ENCODE results near the gene MYO19.

MYO19 gene

DNA sequence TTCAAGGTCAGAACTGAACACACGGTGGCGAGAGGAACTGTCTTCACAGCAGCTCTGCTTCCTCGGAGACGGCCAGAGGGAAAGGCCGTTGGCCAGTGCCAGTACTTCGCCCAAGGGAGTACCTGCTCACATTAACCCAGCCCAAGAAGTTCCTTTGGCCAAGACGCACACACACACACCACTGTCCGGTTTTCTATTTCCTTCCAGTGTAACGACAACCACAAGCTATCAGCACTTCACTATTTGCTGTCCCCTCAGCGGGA, 9.3 kb upstream of the MYO19 start (continued):
- TF ChIP-seq, protein P1, sequence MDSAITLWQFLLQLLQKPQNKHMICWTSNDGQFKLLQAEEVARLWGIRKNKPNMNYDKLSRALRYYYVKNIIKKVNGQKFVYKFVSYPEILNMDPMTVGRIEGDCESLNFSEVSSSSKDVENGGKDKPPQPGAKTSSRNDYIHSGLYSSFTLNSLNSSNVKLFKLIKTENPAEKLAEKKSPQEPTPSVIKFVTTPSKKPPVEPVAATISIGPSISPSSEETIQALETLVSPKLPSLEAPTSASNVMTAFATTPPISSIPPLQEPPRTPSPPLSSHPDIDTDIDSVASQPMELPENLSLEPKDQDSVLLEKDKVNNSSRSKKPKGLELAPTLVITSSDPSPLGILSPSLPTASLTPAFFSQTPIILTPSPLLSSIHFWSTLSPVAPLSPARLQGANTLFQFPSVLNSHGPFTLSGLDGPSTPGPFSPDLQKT (IDR thresholded peaks at IDR 0.05; ENCODE audit: borderline replicate concordance, low read depth, low read length) = no peak
- TF ChIP-seq ZIC2 (tag by site-specific recombination; IDR thresholded peaks at IDR 0.05) = peak; percentile 51; the same call in 1 of the 2 replicates

DNA sequence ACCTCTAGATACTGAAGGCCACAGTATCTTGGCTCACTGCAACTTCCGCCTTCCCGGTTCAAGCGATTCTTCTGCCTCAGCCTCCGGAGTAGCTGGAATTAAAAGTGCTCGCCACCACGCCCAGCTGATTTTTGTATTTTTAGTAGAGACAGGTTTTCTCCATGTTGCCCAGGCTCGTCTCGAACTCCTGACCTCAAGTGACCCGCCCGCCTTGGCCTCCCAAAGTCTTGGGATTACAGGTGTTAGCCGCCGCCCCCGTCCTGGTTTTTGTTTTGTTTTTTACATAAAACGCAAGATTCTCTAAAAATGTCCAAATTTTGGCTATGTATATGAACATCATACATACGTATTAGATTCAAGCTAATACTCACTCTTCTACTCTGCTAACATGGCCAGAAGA, 8.1 kb upstream of the MYO19 start:
- ChIA-PET POLR2A (interaction anchor here (0.9 kb wide), 1 partner anchor 9 kb away, joined by 4 read pairs; no protein-coding TSS in a partner anchor), CTCF (interaction anchor here (2.9 kb wide), 1 partner anchor 9 kb away, joined by 15 read pairs; the partner anchor contains the start of genes MYO19 and PIGW)
- Histone ChIP-seq H3K4me1 (ENCODE audit: control insufficient read depth, insufficient read depth, low read length) (peaks cover 7% of the 10 kb centered on the region), H3K36me3 (ENCODE audit: control insufficient read depth in 2 of 2, insufficient read depth in 1 of 2, low read length in 2 of 2) (peaks cover 12 to 24% of the 10 kb centered on the region in 2 experiments), H3K9me3 (ENCODE audit: control insufficient read depth, insufficient read depth, low read depth, low read length) (no peaks in the 10 kb centered on the region), H3K4me3 (ENCODE audit: low read depth, low read length) (no peak overlapping the region), H3K27ac (ENCODE audit: extremely low read depth, low read depth, low read length) (no peak overlapping the region)
- TF ChIP-seq ZNF621 (tag by site-specific recombination; IDR thresholded peaks at IDR 0.05) (no peak), ZNF10 (tag by site-specific recombination; IDR thresholded peaks at IDR 0.05) (no peak), GFI1B (tag by site-specific recombination; IDR thresholded peaks at IDR 0.05) (no peak)

DNA sequence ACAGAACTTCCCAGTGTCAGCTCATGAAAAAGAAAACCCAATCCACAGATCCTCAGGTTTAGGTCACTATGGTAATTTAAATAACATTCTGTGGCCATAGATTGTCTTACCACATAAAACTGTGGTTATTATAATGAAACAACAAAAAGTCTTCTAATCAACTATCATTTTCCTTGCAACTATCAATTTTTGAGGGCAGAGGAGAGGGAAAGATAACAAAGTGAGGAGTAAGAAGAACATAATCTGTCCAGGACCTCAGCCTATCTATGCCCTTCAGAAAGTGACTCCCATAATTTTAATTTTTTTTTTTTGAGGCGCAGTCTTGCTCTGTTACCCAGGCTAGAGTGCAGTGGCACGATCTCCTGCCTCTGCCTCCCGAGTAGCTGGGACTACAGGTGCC, 6.0 kb upstream of the MYO19 start:
- ChIA-PET POLR2A (interaction anchor here (0.7 kb wide), 1 partner anchor 93 kb away, joined by 4 read pairs; no protein-coding TSS in a partner anchor), CTCF (no interaction called here)
- no peak for TF ChIP-seq ZNF10 (tag by site-specific recombination; IDR thresholded peaks at IDR 0.05)
- no peak for TF ChIP-seq REPIN1 (tag by site-specific recombination; IDR thresholded peaks at IDR 0.05; ENCODE audit: low read depth)
- TF ChIP-seq ZNF792 (tag by site-specific recombination; IDR thresholded peaks at IDR 0.05) = no peak
- no peak for TF ChIP-seq ZNF366 (tag by site-specific recombination; conservative IDR thresholded peaks at IDR 0.05)
- TF ChIP-seq, protein P2, sequence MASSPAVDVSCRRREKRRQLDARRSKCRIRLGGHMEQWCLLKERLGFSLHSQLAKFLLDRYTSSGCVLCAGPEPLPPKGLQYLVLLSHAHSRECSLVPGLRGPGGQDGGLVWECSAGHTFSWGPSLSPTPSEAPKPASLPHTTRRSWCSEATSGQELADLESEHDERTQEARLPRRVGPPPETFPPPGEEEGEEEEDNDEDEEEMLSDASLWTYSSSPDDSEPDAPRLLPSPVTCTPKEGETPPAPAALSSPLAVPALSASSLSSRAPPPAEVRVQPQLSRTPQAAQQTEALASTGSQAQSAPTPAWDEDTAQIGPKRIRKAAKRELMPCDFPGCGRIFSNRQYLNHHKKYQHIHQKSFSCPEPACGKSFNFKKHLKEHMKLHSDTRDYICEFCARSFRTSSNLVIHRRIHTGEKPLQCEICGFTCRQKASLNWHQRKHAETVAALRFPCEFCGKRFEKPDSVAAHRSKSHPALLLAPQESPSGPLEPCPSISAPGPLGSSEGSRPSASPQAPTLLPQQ (tag by site-specific recombination; IDR thresholded peaks at IDR 0.05) = no peak
- no peak for TF ChIP-seq ZBTB17 (tag by site-specific recombination; IDR thresholded peaks at IDR 0.05)
- TF ChIP-seq MYNN (tag by site-specific recombination; IDR thresholded peaks at IDR 0.05; ENCODE audit: borderline replicate concordance) = no peak
- no peak for TF ChIP-seq GLI4 (tag by site-specific recombination; IDR thresholded peaks at IDR 0.05)
- no peak for TF ChIP-seq ZNF140 (tag by site-specific recombination; IDR thresholded peaks at IDR 0.05)
- TF ChIP-seq ZNF791 (tag by site-specific recombination; IDR thresholded peaks at IDR 0.05) = no peak
- TF ChIP-seq, protein P3, sequence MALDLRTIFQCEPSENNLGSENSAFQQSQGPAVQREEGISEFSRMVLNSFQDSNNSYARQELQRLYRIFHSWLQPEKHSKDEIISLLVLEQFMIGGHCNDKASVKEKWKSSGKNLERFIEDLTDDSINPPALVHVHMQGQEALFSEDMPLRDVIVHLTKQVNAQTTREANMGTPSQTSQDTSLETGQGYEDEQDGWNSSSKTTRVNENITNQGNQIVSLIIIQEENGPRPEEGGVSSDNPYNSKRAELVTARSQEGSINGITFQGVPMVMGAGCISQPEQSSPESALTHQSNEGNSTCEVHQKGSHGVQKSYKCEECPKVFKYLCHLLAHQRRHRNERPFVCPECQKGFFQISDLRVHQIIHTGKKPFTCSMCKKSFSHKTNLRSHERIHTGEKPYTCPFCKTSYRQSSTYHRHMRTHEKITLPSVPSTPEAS (tag by site-specific recombination; IDR thresholded peaks at IDR 0.05) = no peak
- Histone ChIP-seq H3K9me3 (ENCODE audit: control insufficient read depth, insufficient read depth, low read depth, low read length) (no peaks in the 10 kb centered on the region), H3K4me1 (ENCODE audit: control insufficient read depth, insufficient read depth, low read length) (no peaks in the 10 kb centered on the region), H3K36me3 (ENCODE audit: control insufficient read depth in 2 of 2, insufficient read depth in 1 of 2, low read length in 2 of 2) (peaks cover 20 to 27% of the 10 kb centered on the region in 2 experiments), H3K27ac (ENCODE audit: extremely low read depth, low read depth, low read length) (no peak overlapping the region), H3K4me3 (ENCODE audit: low read depth, low read length) (no peak overlapping the region)

DNA sequence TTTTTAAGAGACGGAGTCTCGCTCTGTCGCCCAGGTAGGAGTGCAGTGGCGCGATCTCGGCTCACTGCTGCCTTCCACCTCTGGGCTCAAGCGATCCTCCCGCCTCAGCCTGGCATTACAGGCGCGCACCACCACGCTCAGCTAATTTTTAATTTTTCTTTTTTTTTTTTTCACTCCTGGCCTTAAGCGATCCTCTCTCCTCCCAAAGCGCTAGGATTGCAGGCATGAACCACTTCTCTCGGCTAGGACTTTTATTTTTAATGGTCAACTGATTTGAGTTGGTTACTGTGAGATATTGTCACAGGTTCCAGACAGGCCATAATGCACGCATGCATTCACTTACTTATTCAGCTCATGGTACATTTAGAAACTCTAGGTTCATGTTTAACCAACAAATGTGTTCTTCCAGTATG, 1.0 kb upstream of the MYO19 start:
- ChIA-PET CTCF (interaction anchor here (0.6 to 1.6 kb wide), 5 partner anchors 15 to 559 kb away, joined by 3 to 4 read pairs (median 3); partner anchors contain the start of gene MRM1), POLR2A (interaction anchor here (0.6 to 4.5 kb wide), 7 partner anchors 10 to 67 kb away, joined by 3 to 81 read pairs (median 3); partner anchors contain the start of genes GGNBP2 and MRM1)
- Histone ChIP-seq H3K4me3 (ENCODE audit: low read depth, low read length) (peak overlapping the region; percentile 91), H3K27ac (ENCODE audit: extremely low read depth, low read depth, low read length) (peak overlapping the region; percentile 94), H3K9me3 (ENCODE audit: control insufficient read depth, insufficient read depth, low read depth, low read length) (no peaks in the 10 kb centered on the region), H3K4me1 (ENCODE audit: control insufficient read depth, insufficient read depth, low read length) (0 out of 2 replicates have a peak, but pooled peaks cover 3% of the 10 kb centered on the region), H3K36me3 (ENCODE audit: control insufficient read depth in 2 of 2, insufficient read depth in 1 of 2, low read length in 2 of 2) (peaks cover 44 to 53% of the 10 kb centered on the region in 2 experiments)
- TF ChIP-seq ZNF114 (tag by site-specific recombination; IDR thresholded peaks at IDR 0.05) (no peak), ZNF544 (tag by site-specific recombination; IDR thresholded peaks at IDR 0.05) (no peak), ZNF140 (tag by site-specific recombination; IDR thresholded peaks at IDR 0.05) (no peak), ZNF501 (tag by site-specific recombination; IDR thresholded peaks at IDR 0.05) (no peak), REPIN1 (tag by site-specific recombination; IDR thresholded peaks at IDR 0.05; ENCODE audit: low read depth) (peak; percentile 24; the same call in 1 of the 2 replicates), HOXD13 (CRISPR knock-in tag; IDR thresholded peaks at IDR 0.05; ENCODE audit: borderline replicate concordance) (no peak), ZNF239 (tag by site-specific recombination; IDR thresholded peaks at IDR 0.05) (0 out of 2 replicates have a peak, but pooled peaks have one; percentile 41), ZNF514 (tag by site-specific recombination; IDR thresholded peaks at IDR 0.05) (no peak)
- TF ChIP-seq, protein P4, sequence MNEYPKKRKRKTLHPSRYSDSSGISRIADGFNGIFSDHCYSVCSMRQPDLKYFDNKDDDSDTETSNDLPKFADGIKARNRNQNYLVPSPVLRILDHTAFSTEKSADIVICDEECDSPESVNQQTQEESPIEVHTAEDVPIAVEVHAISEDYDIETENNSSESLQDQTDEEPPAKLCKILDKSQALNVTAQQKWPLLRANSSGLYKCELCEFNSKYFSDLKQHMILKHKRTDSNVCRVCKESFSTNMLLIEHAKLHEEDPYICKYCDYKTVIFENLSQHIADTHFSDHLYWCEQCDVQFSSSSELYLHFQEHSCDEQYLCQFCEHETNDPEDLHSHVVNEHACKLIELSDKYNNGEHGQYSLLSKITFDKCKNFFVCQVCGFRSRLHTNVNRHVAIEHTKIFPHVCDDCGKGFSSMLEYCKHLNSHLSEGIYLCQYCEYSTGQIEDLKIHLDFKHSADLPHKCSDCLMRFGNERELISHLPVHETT (tag by site-specific recombination; IDR thresholded peaks at IDR 0.05) = peak; percentile 77; the same call in 1 of the 2 replicates
- TF ChIP-seq, protein P5, sequence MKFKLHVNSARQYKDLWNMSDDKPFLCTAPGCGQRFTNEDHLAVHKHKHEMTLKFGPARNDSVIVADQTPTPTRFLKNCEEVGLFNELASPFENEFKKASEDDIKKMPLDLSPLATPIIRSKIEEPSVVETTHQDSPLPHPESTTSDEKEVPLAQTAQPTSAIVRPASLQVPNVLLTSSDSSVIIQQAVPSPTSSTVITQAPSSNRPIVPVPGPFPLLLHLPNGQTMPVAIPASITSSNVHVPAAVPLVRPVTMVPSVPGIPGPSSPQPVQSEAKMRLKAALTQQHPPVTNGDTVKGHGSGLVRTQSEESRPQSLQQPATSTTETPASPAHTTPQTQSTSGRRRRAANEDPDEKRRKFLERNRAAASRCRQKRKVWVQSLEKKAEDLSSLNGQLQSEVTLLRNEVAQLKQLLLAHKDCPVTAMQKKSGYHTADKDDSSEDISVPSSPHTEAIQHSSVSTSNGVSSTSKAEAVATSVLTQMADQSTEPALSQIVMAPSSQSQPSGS (tag by site-specific recombination; IDR thresholded peaks at IDR 0.05; ENCODE audit: low read depth) = no peak
- TF ChIP-seq, protein P6, sequence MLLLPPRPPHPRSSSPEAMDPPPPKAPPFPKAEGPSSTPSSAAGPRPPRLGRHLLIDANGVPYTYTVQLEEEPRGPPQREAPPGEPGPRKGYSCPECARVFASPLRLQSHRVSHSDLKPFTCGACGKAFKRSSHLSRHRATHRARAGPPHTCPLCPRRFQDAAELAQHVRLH (tag by site-specific recombination; IDR thresholded peaks at IDR 0.05) = peak; percentile 87

Measured in HEK293 (cell line).